GM18517 (cell line): ENCODE data around the gene S100A5.
"Not testable (repeated sequence)": the region's sequence is repeated elsewhere in the genome, so short reads cannot be mapped to it uniquely, and the experiment has no call there.

ENCODE experiments used
- ATAC-seq: cut with Tn5 transposase; IDR thresholded peaks from one replicate; pipeline ENCODE4 v1.9.1; 2021; ENCODE audit warnings: mild to moderate bottlenecking, moderate library complexity; ENCODE audit not compliant: unreplicated experiment

The S100A5 gene

GRCh38 chr1:153535242-153536011 lies 5.3 kb downstream of the S100A5 start, which contains the start of gene S100A6:
Gene S100A6 (minus strand): TSS chr1:153535991. CDS start chr1:153535339, 652 bp downstream.
- peak; percentile 15 for ATAC-seq

DNA sequence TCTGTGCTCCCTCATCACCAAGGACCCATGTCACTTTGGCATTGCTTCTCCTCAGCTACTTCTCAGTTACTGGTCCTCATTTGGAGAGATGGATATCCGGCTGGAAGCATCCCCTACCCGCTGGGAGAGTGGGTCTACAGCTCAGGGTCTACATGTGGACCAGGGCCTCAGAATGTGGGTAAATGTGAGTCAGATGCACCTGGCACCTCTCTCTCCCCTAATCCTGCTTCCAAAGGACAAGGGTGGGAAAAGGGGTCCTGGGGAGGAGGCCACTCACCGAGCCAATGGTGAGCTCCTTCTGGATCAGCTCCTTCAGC lies 5.9 kb downstream of the S100A5 start:
- ATAC-seq: no peak

DNA sequence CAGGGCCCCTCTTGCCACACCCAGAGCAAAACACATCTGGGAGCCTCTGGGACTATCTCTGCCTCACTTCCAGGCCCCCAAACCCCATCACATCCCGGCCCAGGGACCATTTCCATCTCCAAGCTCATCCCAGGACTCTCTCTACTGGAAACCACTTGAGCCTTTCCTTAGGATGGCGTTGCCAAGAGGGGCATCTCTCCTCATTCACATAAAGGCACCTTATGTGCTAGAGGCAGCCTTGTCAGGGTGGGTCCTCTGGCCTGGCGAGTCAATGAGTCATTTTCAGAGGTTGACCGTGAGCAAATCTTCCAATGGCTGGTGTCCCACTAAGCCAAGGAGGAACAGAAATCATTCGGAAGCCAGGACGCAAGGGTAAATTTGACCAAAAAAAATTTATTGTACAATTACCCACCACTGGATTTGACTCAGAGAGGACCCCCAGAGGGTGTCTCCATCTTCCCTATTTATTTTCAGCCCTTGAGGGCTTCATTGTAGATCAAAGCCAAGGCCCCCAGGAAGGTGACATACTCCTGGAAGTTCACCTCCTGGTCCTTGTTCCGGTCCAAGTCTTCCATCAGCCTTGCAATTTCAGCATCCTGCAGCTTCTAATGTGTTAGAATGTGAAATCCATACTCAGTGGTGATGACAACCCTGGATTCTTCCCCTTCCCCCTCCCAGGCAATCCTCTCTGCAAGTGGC lies 6.4 kb downstream of the S100A5 start:
- ATAC-seq: no peak

DNA sequence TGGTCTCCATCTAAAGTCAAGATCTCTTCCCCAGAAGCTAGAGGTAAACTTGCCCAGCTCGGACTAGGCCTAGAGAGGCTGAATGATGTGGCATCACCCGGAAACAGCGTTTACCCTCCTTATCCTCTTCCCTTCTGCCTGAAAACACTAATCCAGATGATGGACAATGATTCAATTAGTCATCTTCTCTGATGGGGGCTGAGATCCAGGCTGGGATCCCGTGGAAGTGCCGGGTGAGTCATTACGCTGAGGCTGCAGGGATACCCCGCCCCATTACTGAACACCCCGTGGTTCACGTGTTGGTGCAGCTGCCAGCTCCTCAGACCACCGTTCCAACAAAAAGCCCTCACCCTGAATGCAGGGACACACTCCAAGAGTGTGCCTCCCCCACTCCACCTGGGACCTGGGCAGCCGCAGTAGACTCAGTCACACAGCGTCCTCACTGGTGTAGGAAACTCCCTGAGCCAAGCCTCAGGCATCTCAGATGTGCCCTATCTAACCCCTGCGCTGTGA lies 7.0 kb downstream of the S100A5 start:
- ATAC-seq: no peak

DNA sequence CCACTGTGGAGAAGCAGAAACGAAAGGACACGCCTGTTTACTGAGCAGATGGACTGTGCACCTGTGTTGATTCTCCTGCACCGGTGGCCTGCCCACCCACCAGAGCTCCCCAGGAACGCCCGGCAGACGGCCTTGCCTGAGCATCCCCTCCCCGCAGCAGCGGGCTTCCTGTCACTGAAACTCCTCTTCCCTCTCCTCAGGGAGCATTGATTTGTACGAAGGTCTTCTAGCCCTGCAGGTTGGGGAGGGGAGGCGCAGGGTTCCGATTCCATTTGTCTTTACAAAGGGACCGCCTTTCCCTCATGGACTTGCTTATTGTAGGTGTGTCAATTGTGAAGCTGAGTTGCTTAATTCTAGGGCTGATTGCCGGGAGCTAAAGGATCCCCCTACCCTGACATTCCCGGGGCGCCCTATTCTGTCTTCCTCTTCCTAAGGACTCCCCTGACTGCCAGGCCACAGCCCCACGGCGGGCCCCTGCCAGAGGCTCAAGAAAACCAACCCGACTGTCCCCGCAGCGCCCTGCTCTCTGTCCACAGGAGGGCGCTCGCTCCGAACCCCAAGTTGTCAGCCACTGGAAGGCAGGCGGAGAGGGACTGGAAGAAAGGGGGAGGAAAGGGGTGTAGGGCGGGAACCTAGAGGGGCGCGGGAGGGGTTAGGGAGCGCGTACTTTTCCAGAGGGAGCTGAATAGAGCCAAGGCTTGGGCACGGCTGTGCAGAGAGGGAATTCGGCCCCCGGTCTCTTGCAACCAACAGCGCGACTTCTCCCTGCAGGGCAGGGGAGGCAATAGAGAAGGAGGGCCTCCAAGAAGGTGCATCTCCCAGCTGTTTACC lies 7.8 kb downstream of the S100A5 start:
- ATAC-seq: no peak

GRCh38 chr1:153532181-153532580 lies 8.6 kb downstream of the S100A5 start:
- no peak for ATAC-seq

GRCh38 chr1:153531638-153532037 lies 9.1 kb downstream of the S100A5 start:
- ATAC-seq: no peak

GRCh38 chr1:153527683-153528040 lies 13.1 kb downstream of the S100A5 start:
- ATAC-seq: no peak

- ATAC-seq: no peak
Observed at GRCh38 chr1:153527023-153527682, 13.6 kb downstream of the S100A5 start.

DNA sequence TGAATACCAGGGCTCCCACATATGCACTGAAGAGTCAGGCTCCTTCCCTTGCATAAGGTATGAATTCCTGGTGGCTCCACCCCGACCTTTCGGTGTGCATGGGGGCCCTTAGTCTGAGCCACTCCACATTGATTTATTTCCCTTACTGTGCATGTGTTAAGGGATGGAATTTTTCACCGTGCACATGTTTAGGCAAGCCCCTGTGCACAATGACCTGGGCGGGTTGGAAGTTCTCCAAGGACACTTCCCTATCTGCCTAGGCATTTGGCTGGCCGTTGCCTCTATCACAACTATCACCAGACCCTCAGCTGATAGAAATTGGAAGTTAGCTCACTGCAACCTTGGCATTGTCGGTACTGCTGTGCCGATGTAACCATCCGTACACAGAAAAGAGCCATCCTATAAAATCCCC lies 14.6 kb downstream of the S100A5 start:
- ATAC-seq: no peak

DNA sequence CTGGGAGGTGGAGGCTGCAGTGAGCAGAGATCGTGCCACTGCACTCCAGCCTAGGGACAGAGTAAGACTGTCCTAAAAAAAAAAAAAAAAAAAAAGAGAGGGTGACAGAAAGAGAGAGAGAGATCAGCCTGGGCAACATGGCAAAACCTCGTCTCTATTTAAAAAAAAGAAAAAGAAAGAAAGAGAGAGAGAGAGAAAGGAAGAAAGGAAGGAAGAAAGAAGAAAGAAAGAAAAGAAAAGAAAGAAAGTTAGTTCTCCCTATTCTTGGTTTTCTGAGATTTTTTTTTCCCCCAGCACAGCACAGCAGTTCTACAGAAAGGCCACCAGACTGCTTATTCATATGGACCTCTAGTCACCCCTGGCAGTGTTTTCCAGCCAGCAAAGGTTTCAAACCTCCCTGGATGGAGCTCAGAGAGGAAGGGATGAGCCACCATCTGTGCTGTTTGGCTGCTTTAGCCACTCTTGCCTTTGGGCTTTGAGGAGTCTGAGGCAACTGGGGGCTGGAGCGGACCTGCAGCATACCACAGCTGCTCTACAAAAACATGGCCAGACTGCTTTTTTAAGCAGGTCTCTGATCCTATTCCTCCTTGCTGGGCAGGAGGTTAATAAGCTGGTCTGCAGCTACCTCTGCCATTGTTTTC lies 15.5 kb downstream of the S100A5 start:
- ATAC-seq: no peak

DNA sequence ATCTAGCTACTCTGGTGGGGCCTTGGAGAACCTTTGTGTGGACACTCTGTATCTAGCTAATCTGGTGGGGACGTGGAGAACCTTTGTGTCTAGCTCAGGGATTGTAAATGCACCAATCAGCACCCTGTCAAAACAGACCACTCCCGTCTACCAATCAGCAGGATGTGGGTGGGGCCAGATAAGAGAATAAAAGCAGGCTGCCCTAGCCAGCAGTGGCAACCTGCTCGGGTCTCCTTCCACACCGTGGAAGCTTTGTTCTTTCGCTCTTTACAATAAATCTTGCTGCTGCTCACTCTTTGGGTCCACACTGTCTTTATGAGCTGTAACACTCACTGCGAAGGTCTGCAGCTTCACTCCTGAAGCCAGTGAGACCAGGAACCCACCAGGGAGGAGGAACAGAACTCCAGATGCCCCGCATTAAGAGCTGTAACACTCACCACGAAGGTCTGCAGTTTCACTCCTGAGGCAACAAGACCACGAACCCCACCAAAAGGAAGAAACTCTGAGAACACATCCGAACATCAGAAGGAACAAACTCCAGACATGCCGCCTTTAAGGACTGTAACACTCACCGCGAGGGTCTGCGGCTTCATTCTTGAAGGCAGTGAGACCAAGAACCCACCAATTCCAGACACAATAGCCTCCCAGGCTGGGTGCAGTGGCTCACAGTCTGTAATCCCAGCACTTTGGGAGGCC lies 18.2 kb downstream of the S100A5 start:
- ATAC-seq: not testable (repeated sequence)

DNA sequence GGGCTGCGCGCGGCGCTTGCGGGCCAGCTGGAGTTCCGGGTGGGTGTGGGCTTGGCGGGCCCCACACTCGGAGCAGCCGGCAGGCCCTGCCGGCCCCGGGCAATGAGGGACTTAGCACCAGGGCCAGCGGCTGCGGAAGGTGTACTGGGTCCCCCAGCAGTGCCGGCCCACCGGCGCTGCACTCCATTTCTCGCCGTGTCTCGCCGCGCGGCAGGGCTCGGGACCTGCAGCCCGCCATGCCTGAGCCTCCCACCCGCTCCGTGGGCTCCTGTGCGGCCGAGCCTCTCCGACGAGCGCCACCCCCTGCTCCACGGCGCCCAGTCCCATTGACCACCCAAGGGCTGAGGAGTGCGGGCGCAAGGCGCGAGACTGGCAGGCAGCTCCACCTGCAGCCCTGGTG lies 18.9 kb downstream of the S100A5 start:
- not testable (repeated sequence) for ATAC-seq

DNA sequence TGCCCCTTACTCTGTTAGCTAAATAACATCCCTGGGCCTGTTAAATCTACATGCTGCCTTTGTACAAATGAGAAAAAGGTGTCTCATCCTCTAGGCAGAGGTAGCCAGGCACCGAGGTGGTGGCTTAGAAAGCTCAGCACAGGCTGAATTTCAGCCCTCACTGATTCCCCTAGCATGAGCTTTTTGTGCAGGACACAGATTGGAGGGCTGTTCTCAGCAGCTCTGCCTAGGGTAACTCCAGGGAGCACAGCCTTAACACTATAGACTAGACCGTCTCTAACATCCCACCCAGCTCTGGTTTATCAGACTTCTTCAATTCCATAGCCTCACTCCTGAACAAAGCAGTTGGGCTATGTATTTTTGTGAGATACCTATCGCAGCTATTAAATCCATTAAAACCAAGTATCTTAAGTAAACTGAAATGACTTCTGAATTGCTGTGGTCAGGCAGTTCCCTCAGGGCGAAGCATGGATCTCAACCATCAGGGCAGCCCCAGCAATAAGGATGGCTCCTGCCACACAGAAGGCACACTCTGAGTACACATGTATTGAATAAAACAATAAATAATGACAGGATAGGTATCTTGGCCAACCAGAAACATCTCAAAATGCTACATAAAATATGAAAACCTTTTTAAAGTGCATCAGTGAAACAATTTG lies 19.8 kb downstream of the S100A5 start:
- no peak for ATAC-seq

DNA sequence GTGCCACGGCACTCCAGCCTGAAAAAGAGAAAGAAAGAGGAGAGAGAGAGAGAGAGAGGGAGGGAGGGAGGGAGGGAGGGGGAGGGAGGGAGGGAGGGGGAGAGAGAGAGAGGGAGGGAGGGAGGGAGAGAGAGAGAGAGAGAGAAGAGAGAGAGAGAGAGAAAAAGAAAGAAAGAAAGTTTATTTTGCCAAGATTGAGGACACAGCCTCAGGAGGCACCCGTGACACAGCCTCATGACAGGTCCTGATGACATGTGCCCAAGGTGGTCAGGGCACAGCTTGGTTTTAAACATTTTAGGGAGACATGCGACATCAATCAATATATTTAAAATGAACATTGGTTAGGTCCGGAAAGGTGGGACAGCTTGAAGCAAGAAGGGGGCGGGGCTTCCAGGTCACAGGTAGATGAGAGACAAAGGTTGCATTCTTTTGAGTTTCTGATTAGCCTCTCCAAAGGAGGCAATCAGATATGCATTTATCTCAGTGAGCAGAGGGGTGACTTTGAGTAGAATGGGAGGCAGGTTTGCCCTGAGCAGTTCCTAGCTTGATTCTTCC lies 20.5 kb downstream of the S100A5 start:
- not testable (repeated sequence) for ATAC-seq

DNA sequence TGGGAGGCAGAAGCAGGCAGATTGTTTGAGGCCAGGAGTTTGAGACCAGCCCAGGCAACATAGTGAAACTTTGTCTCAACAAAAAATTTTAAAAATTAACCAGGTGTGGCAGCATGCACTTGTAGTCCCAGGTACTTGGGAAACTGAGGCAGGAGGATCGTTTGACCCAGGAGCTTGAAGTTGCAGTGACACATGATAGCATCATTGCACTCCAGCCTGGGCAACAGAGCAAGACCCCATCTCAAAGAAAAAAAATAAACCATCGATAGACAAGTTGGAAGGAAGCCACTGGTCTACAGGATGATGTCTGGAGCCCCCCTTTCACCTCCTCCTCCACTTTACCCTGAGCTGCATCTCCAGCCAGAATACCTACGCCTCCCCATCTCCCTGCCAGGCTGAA lies 21.5 kb downstream of the S100A5 start:
- ATAC-seq: no peak

DNA sequence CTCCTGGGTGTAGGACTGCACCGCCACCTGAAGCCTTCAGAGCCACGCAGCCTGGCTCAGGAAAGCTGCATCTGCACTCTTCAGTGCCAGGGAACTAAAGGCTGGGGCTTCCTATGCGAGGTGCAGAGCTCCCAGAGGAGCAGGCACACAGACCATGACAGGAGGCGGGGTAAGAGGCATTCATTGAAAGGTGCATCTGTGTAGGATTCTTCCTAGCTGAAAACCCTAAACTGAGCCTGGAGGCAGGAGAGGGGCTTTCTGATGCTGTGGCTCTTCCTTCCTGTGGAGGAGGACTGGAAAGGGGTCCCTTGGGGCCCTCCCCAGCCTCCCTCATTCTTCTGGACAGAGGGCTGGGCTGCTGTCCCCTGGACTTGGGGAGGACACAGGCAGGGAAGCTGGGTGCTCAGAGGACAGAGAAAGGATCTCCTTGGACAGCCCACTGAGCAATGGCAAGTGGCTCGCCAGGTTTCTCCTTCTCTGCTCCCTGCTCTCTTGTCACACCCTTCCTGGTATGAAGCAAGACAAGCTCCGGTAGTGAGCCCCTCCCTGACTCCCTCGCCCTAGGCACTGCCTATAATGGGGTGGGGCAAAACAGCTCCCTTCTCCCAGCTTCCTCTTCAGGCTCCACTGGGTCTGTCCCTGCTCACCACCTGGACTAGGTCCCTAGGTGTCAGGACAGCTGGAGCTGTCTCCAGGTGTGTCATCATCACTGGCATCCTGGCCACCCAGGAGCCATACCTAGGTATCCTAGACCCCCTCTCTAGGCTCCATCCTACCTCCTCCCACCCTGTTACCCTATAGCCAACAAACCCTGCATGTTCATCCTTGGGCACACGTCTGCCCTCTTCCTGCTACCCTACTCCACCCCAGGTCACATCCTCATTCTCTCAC lies 25.0 kb downstream of the S100A5 start:
- no peak for ATAC-seq

- no peak for ATAC-seq
Observed at GRCh38 chr1:153513666-153514065, 27.1 kb downstream of the S100A5 start.
